Measurements from ENCODE around the gene DIP2B. TPM values are rescaled to one million over a fixed set of nuclear protein-coding genes. Genes with fewer than 3 reads are reported as not detected.

Gene DIP2B
- 10 to 100 TPM; 26.1 to 54.5 (median 29.4) TPM for total RNA-seq

- Histone ChIP-seq H3K27ac (peak within 1 kb of the TSS; percentile 92 to 99 (median 95)), H3K9me3 (no peaks in the 10 kb centered on the region), H3K27me3 (no peaks in the 10 kb centered on the region), H3K36me3 (no peaks in the 10 kb centered on the region), H3K4me1 (peaks cover 41 to 54% (median 46%) of the 10 kb centered on the region in 4 donors), H3K4me3 (peak within 1 kb of the TSS; percentile 72 to 95 (median 88))
- TF ChIP-seq EP300 (IDR thresholded peaks at IDR 0.05) (no peak), POLR2A (IDR thresholded peaks at IDR 0.05) (peak in 3 of 4 donors; percentile 30 to 56 (median 51)), POLR2AphosphoS5 (IDR thresholded peaks at IDR 0.05) (peak; percentile 65 to 84)
- TF ChIP-seq, protein P1, sequence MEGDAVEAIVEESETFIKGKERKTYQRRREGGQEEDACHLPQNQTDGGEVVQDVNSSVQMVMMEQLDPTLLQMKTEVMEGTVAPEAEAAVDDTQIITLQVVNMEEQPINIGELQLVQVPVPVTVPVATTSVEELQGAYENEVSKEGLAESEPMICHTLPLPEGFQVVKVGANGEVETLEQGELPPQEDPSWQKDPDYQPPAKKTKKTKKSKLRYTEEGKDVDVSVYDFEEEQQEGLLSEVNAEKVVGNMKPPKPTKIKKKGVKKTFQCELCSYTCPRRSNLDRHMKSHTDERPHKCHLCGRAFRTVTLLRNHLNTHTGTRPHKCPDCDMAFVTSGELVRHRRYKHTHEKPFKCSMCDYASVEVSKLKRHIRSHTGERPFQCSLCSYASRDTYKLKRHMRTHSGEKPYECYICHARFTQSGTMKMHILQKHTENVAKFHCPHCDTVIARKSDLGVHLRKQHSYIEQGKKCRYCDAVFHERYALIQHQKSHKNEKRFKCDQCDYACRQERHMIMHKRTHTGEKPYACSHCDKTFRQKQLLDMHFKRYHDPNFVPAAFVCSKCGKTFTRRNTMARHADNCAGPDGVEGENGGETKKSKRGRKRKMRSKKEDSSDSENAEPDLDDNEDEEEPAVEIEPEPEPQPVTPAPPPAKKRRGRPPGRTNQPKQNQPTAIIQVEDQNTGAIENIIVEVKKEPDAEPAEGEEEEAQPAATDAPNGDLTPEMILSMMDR (IDR thresholded peaks at IDR 0.05), result peak; percentile 84 to 99 (median 98)
- peak; percentile 97 for ATAC-seq (ENCODE audit: low FRiP score in 2 of 2)
- WGBS, 2 donors, result 1% methylated on average over 20 to 74 of the region's 77 CpGs
- DNase-seq, result peak; percentile 98 to 99
These were observed at the start of gene DIP2B for GRCh38 chr12:50504798-50505674. DIP2B (plus strand) TSS chr12:50504985; CDS start chr12:50505141, 156 bp downstream.

GRCh38 chr12:50458606-50459005 is 46.2 kb upstream of the DIP2B start:
- ATAC-seq (ENCODE audit: low FRiP score in 2 of 2) (no peak), DNase-seq (no peak)
- Histone ChIP-seq H3K4me3 (no peak overlapping the region), H3K27me3 (no peaks in the 10 kb centered on the region), H3K27ac (no peak overlapping the region), H3K36me3 (peaks cover 8 to 79% (median 39%) of the 10 kb centered on the region in 4 donors), H3K4me1 (no peaks in the 10 kb centered on the region), H3K9me3 (no peaks in the 10 kb centered on the region)
- TF ChIP-seq, protein P1 (IDR thresholded peaks at IDR 0.05), result no peak
- TF ChIP-seq POLR2AphosphoS5 (IDR thresholded peaks at IDR 0.05) (no peak), POLR2A (IDR thresholded peaks at IDR 0.05) (no peak), EP300 (IDR thresholded peaks at IDR 0.05) (no peak)

GRCh38 chr12:50467439-50467838 is 37.3 kb upstream of the DIP2B start:
- H3K4me3 ChIP-seq, result no peak overlapping the region
- H3K36me3 ChIP-seq, result peaks cover 0 to 95% (median 63%) of the 10 kb centered on the region in 4 donors
- WGBS, 2 donors, result 90 to 97% methylated on average over 3 of the region's 3 CpGs
- no peaks in the 10 kb centered on the region for H3K9me3 ChIP-seq
- DNase-seq, result no peak
- no peak overlapping the region for H3K27ac ChIP-seq
- no peaks in the 10 kb centered on the region for H3K4me1 ChIP-seq
- H3K27me3 ChIP-seq, result no peaks in the 10 kb centered on the region
- ATAC-seq (ENCODE audit: low FRiP score in 2 of 2), result no peak
- TF ChIP-seq POLR2A (IDR thresholded peaks at IDR 0.05) (no peak), EP300 (IDR thresholded peaks at IDR 0.05) (no peak), POLR2AphosphoS5 (IDR thresholded peaks at IDR 0.05) (no peak)
- TF ChIP-seq, protein P1 (IDR thresholded peaks at IDR 0.05), result no peak

GRCh38 chr12:50477241-50477832 is 27.4 kb upstream of the DIP2B start:
- no peak for DNase-seq
- ATAC-seq (ENCODE audit: low FRiP score in 2 of 2), result no peak
- Histone ChIP-seq H3K27ac (no peak overlapping the region), H3K36me3 (peaks cover 17 to 62% (median 32%) of the 10 kb centered on the region in 4 donors), H3K9me3 (no peaks in the 10 kb centered on the region), H3K27me3 (no peaks in the 10 kb centered on the region), H3K4me1 (no peaks in the 10 kb centered on the region), H3K4me3 (no peak overlapping the region)
- TF ChIP-seq EP300 (IDR thresholded peaks at IDR 0.05) (no peak), POLR2AphosphoS5 (IDR thresholded peaks at IDR 0.05) (no peak), POLR2A (IDR thresholded peaks at IDR 0.05) (no peak)
- TF ChIP-seq, protein P1 (IDR thresholded peaks at IDR 0.05), result no peak
- 88 to 90% methylated on average over 1 of the region's 1 CpG for WGBS, 2 donors

Measured in upper lobe of left lung (tissue), 6 donors.